Measurements from ENCODE around the gene NUP210.

The NUP210 gene

GRCh38 chr3:13275376-13276005, 144.6 kb downstream of the NUP210 start:
- intact Hi-C loops (cut with DNase I) = no loop called here
- no peak for DNase-seq

GRCh38 chr3:13274551-13275332, 145.4 kb downstream of the NUP210 start:
- intact Hi-C loops (cut with DNase I) = no loop called here
- DNase-seq = peak in 5 of 42 donors; percentile 7 to 56 (median 25)

DNA sequence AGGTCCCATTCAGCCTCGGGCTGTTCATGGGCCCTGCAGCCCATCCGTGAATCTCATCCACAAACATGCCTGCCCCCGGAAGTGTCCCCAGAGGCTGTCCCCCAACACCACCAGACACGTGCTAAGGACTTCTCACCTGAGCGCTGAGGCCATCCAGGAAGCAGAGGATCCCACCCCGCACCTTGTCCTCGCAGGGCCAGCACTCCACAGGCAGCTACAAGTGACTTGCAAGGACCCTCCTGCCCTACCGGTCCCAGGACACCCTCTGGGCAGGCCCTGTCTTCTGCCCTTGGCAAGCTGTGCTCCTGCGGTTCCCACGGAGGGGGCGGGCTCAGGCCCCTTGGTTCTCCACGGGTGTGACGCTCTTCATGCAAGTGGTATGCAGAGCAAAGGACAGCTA, 146.0 kb downstream of the NUP210 start:
- peak in 2 of 42 donors; percentile 8 to 12 for DNase-seq
- intact Hi-C loops (cut with DNase I) = no loop called here

DNA sequence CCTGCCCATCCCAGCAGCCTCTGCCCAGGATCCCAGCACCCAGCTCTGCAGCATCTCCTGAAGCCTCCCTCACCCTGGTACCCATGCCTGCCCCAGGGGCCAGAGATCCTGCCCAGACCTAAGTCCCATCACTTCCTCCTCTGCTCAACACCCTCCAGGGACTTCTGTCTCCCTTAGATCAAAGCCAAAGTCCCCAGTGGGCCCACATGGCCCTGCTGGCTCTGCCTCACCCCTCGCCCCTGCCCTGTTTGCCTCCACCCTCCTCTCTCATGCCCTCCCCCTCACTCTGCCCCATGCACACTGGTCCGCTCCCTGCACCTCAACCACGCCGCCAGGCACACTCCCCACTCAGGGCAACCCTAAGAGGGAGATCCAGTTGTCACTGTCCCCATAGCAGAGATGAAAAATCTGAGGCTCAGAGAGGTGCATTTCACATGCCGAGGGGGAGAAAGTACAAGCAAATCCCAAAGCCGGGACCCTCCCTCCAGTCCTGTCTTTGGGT, 146.5 kb downstream of the NUP210 start:
- intact Hi-C loops (cut with DNase I) = no loop called here
- peak in 1 of 42 donors; percentile 9 for DNase-seq

GRCh38 chr3:13272831-13273603, 147.1 kb downstream of the NUP210 start:
- intact Hi-C loops (cut with DNase I) = no loop called here
- peak in 1 of 42 donors; percentile 10 for DNase-seq

DNA sequence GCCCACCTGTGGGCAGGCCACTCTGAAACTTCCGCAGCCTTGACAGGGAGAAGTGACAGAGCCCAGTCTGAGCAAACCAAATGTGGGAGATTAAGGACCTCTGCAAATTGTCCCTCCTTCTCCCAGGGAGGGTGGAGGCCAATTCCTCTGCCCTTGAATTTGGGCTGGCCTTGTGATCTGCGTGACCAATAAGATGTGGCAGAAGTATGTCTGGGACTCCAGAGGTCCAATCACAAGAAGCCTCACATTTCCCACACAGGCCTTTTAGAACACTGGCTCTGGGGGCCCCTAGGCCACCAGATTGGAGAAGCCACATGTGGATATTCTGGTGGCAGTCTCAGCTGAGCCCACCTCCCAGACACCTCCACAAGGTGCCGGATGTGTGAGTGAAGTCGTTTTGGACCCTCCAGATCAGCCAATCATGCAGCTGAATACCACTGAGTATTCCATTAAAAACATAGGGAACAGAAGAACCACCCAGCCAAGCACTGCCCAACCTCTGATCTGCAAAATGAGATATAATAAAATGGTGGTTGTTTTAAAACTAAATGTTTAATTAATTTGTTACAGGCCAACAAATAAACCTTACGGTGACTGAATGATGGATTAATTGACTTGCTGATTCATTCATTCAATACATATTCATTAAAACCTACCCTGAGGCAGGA, 150.3 kb downstream of the NUP210 start:
- no peak for DNase-seq
- intact Hi-C loops (cut with DNase I) = no loop called here

- intact Hi-C loops (cut with DNase I) = no loop called here
- DNase-seq = peak in 14 of 42 donors; percentile 28 to 75 (median 60)
Observed at GRCh38 chr3:13268961-13269441, 151.1 kb downstream of the NUP210 start.

DNA sequence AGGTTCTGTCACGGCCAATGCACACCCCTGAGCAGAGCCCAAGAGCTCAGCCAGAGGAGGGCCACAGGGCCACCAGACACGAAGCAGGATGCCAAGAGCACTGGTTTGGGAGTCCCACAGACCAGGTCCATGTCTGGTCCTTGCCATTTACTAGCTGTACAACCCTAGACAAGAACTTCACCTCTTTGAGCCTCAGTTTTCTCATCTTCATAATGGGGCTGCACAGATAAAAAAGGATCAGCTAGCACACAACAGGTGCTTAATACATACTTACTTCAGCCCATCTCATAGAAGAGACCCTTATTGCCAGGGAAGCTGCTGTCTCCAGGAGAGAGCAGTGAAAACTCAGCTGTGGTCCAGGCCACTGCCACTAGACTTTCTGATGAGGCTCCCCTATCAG, 152.0 kb downstream of the NUP210 start:
- DNase-seq = no peak
- intact Hi-C loops (cut with DNase I) = no loop called here

DNA sequence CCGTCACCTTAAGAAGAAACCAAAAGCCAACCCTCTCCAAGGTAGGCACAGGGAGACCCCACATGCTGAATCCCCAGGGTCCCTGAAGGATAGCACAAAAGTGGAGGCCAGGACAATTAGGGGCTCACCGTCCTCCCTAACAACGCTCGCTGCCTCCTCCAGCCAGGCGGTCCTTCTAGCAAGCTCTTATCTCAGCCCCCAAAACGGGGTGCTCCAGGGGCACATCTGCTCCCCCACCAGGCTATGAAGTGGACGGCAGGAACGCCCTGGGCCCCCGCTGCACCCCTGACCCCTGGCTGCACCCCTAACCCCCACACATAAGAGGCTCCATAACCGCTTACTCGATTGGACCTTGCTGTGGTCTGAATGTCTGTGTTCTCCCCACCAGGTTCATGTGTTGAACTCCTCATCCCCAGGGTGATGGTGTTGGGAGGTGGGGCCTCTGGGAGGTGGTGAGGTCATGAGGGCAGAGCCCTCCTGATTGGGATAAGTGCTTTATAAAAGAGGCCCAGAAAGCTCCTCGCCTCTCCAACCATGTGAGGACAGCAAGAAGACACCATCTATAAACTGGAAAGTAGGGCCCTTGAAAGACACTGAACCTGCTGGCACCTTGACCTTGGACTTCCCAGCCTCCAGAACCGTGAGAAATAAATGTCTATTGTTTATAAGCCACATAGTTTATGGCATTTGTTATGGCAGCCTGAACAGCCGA, 153.3 kb downstream of the NUP210 start:
- DNase-seq = no peak
- intact Hi-C loops (cut with DNase I) = no loop called here

Data from head of caudate nucleus (tissue), 42 donors.